Measurements from ENCODE around the gene GLRA1. TPM values are rescaled to one million over a fixed set of nuclear protein-coding genes. Genes with fewer than 3 reads are reported as not detected.
"Not testable (repeated sequence)": the region's sequence is repeated elsewhere in the genome, so short reads cannot be mapped to it uniquely, and the experiment has no call there.

The GLRA1 gene
- total RNA-seq, 1 donor from 2014 or later, result not detected

- H3K4me3 Mint-ChIP-seq (ENCODE audit: low read depth), result no peak overlapping the region
- TF ChIP-seq CTCF (IDR thresholded peaks at IDR 0.05; ENCODE audit: unreplicated experiment), result no peak
- H3K9me3 Mint-ChIP-seq (ENCODE audit: low read depth), result no peaks in the 10 kb centered on the region
- no peak overlapping the region for H3K27ac Mint-ChIP-seq
- H3K27me3 Mint-ChIP-seq, result peaks cover 24% of the 10 kb centered on the region
- DNase-seq (ENCODE audit: low spot score, unreplicated experiment), result no peak
- H3K36me3 Mint-ChIP-seq (ENCODE audit: insufficient read depth), result no peaks in the 10 kb centered on the region
- H3K4me1 Mint-ChIP-seq (ENCODE audit: low read depth), result no peaks in the 10 kb centered on the region
Measured at GRCh38 chr5:151899399-151899798, 25.3 kb downstream of the GLRA1 start.

GRCh38 chr5:151897896-151898295 lies 26.8 kb downstream of the GLRA1 start:
- no peaks in the 10 kb centered on the region for H3K36me3 Mint-ChIP-seq (ENCODE audit: insufficient read depth)
- H3K9me3 Mint-ChIP-seq (ENCODE audit: low read depth), result no peaks in the 10 kb centered on the region
- DNase-seq (ENCODE audit: low spot score, unreplicated experiment), result no peak
- no peak overlapping the region for H3K27ac Mint-ChIP-seq
- H3K4me3 Mint-ChIP-seq (ENCODE audit: low read depth), result no peak overlapping the region
- peaks cover 11% of the 10 kb centered on the region for H3K27me3 Mint-ChIP-seq
- no peaks in the 10 kb centered on the region for H3K4me1 Mint-ChIP-seq (ENCODE audit: low read depth)
- TF ChIP-seq CTCF (IDR thresholded peaks at IDR 0.05; ENCODE audit: unreplicated experiment), result no peak

DNA sequence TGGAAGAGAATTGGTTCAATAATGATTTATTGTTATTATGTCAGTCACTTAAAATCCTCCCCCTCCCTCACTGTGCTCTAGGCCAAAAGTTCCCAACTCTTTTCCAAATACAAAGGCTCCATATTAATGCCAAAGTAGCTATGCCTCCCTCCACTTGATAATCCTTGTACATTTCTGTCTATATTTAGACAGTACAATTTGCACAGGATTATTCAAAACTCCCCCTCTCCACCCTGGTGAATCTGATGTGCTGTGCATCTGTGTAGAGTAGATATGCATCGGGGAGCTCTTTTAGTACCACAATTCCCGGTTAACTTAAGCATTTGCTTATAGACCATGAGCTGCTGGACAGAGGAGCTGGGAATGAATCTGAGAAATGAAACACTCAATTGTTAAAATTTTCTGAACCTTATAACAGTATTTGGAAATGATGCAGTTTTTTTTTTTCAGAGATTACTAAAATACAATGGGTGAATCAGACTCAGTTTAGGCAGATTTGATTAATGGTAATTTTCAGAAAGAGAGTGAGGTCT lies 27.6 kb downstream of the GLRA1 start:
- peaks cover 1% of the 10 kb centered on the region for H3K4me1 Mint-ChIP-seq (ENCODE audit: low read depth)
- TF ChIP-seq CTCF (IDR thresholded peaks at IDR 0.05; ENCODE audit: unreplicated experiment), result no peak
- DNase-seq (ENCODE audit: low spot score, unreplicated experiment), result no peak
- H3K9me3 Mint-ChIP-seq (ENCODE audit: low read depth), result no peaks in the 10 kb centered on the region
- H3K27me3 Mint-ChIP-seq, result peaks cover 10% of the 10 kb centered on the region
- H3K27ac Mint-ChIP-seq, result no peak overlapping the region
- H3K4me3 Mint-ChIP-seq (ENCODE audit: low read depth), result no peak overlapping the region
- H3K36me3 Mint-ChIP-seq (ENCODE audit: insufficient read depth), result no peaks in the 10 kb centered on the region

DNA sequence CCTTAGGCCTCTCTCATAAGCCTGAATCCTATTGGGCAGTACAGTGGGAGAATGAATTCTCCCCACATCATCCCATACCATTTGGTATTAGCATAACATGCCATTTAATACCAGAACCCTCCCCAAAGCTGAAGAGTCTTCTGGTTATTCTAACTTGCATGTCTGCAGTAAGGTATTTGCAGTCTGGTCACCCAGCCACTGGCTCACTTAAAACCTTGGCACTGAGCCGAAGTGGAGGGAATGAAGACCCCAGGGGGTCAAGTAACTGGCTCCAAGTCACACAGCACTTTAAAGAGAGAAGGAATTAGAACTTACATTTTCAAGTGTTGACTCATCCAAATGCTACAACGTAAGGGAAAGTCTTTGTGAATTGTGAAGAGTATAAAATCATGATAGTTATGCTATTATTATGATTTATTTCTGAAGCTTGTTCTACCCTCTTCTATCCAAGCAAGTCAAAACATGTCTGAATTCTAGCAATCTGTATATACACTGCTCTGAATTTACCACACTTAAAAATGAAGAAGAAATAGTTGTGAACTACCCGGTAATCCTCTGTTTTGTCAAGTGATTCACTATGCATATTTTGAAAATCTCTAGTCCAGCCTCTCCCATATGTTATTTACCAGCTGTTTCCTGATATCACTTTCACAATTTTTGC lies 28.5 kb downstream of the GLRA1 start:
- H3K27me3 Mint-ChIP-seq, result peaks cover 10% of the 10 kb centered on the region

GRCh38 chr5:151895660-151896030 lies 29.0 kb downstream of the GLRA1 start:
- H3K4me3 Mint-ChIP-seq (ENCODE audit: low read depth), result no peak overlapping the region
- no peak for TF ChIP-seq CTCF (IDR thresholded peaks at IDR 0.05; ENCODE audit: unreplicated experiment)
- no peaks in the 10 kb centered on the region for H3K36me3 Mint-ChIP-seq (ENCODE audit: insufficient read depth)
- H3K4me1 Mint-ChIP-seq (ENCODE audit: low read depth), result peaks cover 8% of the 10 kb centered on the region
- DNase-seq (ENCODE audit: low spot score, unreplicated experiment), result no peak
- H3K27ac Mint-ChIP-seq, result no peak overlapping the region
- H3K27me3 Mint-ChIP-seq, result peaks cover 9% of the 10 kb centered on the region
- no peaks in the 10 kb centered on the region for H3K9me3 Mint-ChIP-seq (ENCODE audit: low read depth)

More for the DNA sequence above, 28.5 kb downstream of the GLRA1 start:
- H3K9me3 Mint-ChIP-seq (ENCODE audit: low read depth), result no peaks in the 10 kb centered on the region
- no peak for TF ChIP-seq CTCF (IDR thresholded peaks at IDR 0.05; ENCODE audit: unreplicated experiment)
- no peak for DNase-seq (ENCODE audit: low spot score, unreplicated experiment)
- H3K27ac Mint-ChIP-seq, result no peak overlapping the region
- no peaks in the 10 kb centered on the region for H3K36me3 Mint-ChIP-seq (ENCODE audit: insufficient read depth)
- no peak overlapping the region for H3K4me3 Mint-ChIP-seq (ENCODE audit: low read depth)
- H3K4me1 Mint-ChIP-seq (ENCODE audit: low read depth), result peaks cover 4% of the 10 kb centered on the region

DNA sequence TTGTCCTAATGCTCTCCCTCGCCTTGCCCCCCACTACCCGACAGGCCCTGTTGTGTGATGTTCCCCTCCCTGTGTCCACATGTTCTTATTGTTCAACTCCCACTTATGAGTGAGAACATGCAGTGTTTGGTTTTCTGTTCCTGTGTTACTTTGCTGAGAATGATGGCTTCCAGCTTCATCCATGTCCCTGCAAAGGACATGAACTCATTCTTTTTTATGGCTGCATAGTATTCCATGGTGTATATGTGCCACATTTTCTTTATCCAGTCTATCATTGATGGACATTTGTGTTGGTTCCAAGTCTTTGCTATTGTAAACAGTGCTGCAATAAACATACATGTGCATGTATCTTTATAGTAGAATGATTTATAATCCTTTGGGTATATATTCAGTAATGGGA lies 31.2 kb downstream of the GLRA1 start:
- not testable (repeated sequence) for H3K27ac Mint-ChIP-seq; H3K4me3 Mint-ChIP-seq (ENCODE audit: low read depth); DNase-seq (ENCODE audit: low spot score, unreplicated experiment); H3K36me3 Mint-ChIP-seq (ENCODE audit: insufficient read depth); H3K27me3 Mint-ChIP-seq; H3K9me3 Mint-ChIP-seq (ENCODE audit: low read depth)
- H3K4me1 Mint-ChIP-seq (ENCODE audit: low read depth), result peaks cover 16% of the 10 kb centered on the region

Data from progenitor cell of endocrine pancreas (in vitro differentiated cells).